ENCODE data around the gene PRR29.

GRCh38 chr17:63973930-63974593 is 24.1 kb upstream of the PRR29 start:
- TF ChIP-seq CTCF (IDR thresholded peaks at IDR 0.05; ENCODE audit: low read length) (no peak), EZH2 (IDR thresholded peaks at IDR 0.05; ENCODE audit: borderline replicate concordance, low read length) (no peak)
